GM19193 (cell line): ENCODE measurements around the gene TP53BP2.

Experiments used
- POLR2A ChIP-seq: IDR thresholded peaks from 4 replicates; pipeline ENCODE4 v1.6.1; 2011; ENCODE audit not compliant: insufficient read depth, insufficient read length; ENCODE audit errors: extremely low read depth

Gene TP53BP2

GRCh38 chr1:223837687-223838086, 8.1 kb downstream of the TP53BP2 start:
- no peak for TF ChIP-seq POLR2A

- no peak for TF ChIP-seq POLR2A
Observed at GRCh38 chr1:223837206-223837605, 8.5 kb downstream of the TP53BP2 start.

- TF ChIP-seq POLR2A: no peak
Observed at GRCh38 chr1:223836586-223836985, 9.2 kb downstream of the TP53BP2 start.

- TF ChIP-seq POLR2A: no peak
Observed at GRCh38 chr1:223835754-223836153, 10.0 kb downstream of the TP53BP2 start.

DNA sequence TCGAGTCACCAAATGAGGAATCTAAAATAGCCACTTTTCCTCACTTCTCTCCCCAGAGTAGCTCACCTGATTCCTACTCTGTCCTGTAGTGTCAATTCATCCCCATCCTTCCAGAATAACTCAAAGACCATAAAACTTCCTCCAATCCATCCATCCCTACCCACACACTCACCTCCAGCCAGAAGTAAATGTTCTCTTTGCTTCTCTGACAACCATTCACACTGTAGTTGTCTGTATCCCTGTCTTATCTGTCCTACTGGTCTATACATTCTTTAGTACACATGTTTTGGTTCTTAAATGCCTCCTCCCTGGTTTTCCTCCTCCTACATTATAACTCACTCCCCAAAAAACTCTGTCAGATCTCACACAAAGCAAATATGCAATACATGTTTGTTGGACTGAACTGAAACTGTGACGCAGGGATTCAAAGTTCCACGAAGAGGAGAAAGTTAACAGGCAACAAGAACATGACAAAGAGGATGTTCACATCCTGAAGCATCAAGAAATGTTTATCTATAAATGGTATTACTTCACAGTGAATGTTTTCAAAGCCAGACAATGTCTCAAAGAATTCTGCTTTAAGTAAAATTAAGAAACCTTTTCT, 11.0 kb downstream of the TP53BP2 start:
- no peak for TF ChIP-seq POLR2A

- TF ChIP-seq POLR2A: no peak
Observed at GRCh38 chr1:223833948-223834347, 11.8 kb downstream of the TP53BP2 start.

DNA sequence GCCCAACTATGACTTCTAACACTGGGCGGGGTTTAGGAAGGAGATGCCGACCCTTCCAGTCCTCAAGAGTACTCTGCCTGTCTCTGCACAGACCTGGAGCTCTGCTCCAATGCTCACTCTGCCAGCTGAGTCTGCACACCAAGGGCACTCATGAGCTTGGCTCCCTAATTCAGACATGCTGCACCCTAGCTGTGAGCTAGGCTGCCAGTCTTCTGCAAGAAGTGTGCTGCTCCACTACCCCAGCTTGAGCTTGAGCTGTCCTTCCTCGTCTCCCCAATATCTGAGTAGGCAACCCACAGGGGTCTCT, 13.2 kb downstream of the TP53BP2 start:
- TF ChIP-seq POLR2A: no peak

- TF ChIP-seq POLR2A: no peak
Observed at GRCh38 chr1:223831755-223832636, 13.8 kb downstream of the TP53BP2 start.

- TF ChIP-seq POLR2A: no peak
Observed at GRCh38 chr1:223829678-223830077, 16.1 kb downstream of the TP53BP2 start.

- TF ChIP-seq POLR2A: no peak
Observed at GRCh38 chr1:223828162-223828848, 17.4 kb downstream of the TP53BP2 start.

DNA sequence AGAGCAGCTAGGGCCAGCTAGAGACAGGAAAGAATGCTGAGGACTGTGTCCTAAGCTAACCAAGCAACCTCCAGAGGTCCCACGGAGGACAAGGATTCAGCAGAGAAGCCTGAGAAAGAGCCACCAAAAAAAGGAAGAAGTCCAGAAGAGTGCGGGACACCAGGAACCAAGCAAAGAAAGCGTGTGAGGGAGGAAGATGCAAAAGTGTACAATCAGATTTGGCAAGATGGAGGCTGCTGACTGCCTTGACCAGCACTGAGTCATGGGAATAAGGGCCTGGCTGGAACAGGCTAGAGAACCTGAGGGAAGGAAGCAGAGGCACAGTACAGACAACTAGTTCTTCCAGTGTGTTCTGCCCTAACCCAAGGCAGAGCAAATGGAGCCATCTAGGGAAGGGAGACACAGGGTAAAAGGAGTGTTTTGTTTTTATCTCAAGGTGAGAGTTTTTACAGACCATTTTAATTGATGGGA, 18.5 kb downstream of the TP53BP2 start:
- TF ChIP-seq POLR2A: no peak

GRCh38 chr1:223825767-223826748, 19.7 kb downstream of the TP53BP2 start:
- TF ChIP-seq POLR2A: no peak

- TF ChIP-seq POLR2A: no peak
Observed at GRCh38 chr1:223824712-223825111, 21.0 kb downstream of the TP53BP2 start.

- TF ChIP-seq POLR2A: no peak
Observed at GRCh38 chr1:223824287-223824686, 21.5 kb downstream of the TP53BP2 start.
